GM19351 (cell line): Measurements from ENCODE around the gene EYA2.
"Not testable (repeated sequence)": the region's sequence is repeated elsewhere in the genome, so short reads cannot be mapped to it uniquely, and the experiment has no call there.

ENCODE experiments used
- ATAC-seq: cut with Tn5 transposase; IDR thresholded peaks from one replicate; pipeline ENCODE4 v1.9.1; 2021; ENCODE audit warnings: mild to moderate bottlenecking, moderate library complexity; ENCODE audit not compliant: unreplicated experiment

EYA2 gene

GRCh38 chr20:46929902-46930301, 35.3 kb downstream of the EYA2 start:
- no peak for ATAC-seq

- no peak for ATAC-seq
These were observed 36.1 kb downstream of the EYA2 start for GRCh38 chr20:46930640-46931339.

GRCh38 chr20:46931699-46932098, 37.1 kb downstream of the EYA2 start:
- no peak for ATAC-seq

- ATAC-seq = not testable (repeated sequence)
These were observed 37.8 kb downstream of the EYA2 start for GRCh38 chr20:46932439-46932838.

- no peak for ATAC-seq
These were observed 38.5 kb downstream of the EYA2 start for GRCh38 chr20:46933150-46933549.

GRCh38 chr20:46934746-46935287, 40.2 kb downstream of the EYA2 start:
- no peak for ATAC-seq

- ATAC-seq = no peak
These were observed 40.9 kb downstream of the EYA2 start for GRCh38 chr20:46935394-46936017.

- no peak for ATAC-seq
These were observed 41.9 kb downstream of the EYA2 start for GRCh38 chr20:46936415-46937156.

GRCh38 chr20:46937157-46937523, 42.5 kb downstream of the EYA2 start:
- ATAC-seq = no peak

- no peak for ATAC-seq
These were observed 43.0 kb downstream of the EYA2 start for GRCh38 chr20:46937533-46938226.

- ATAC-seq = no peak
These were observed 43.8 kb downstream of the EYA2 start for GRCh38 chr20:46938434-46938833.

GRCh38 chr20:46939031-46939965, 44.7 kb downstream of the EYA2 start:
- no peak for ATAC-seq

- no peak for ATAC-seq
These were observed 46.0 kb downstream of the EYA2 start for GRCh38 chr20:46940616-46941015.

- no peak for ATAC-seq
These were observed 46.8 kb downstream of the EYA2 start for GRCh38 chr20:46941404-46941803.

- no peak for ATAC-seq
These were observed 49.4 kb downstream of the EYA2 start for GRCh38 chr20:46943861-46944591.

- no peak for ATAC-seq
These were observed 50.8 kb downstream of the EYA2 start for GRCh38 chr20:46945465-46945864.

GRCh38 chr20:46946181-46946624, 51.6 kb downstream of the EYA2 start:
- ATAC-seq = no peak

GRCh38 chr20:46946796-46947195, 52.2 kb downstream of the EYA2 start:
- no peak for ATAC-seq

- no peak for ATAC-seq
These were observed 53.4 kb downstream of the EYA2 start for GRCh38 chr20:46948081-46948480.
